ENCODE results near the gene ZBTB16. TPM values are rescaled to one million over a fixed set of nuclear protein-coding genes. Genes with fewer than 3 reads are reported as not detected.
A peak's percentile ranks its signal among the peaks of the same experiment; 100 is the strongest.

ZBTB16 gene
- total and polyA plus RNA-seq, 4 donors = 8.9 to 140 (median 34.5) TPM

GRCh38 chr11:114040706-114041211 lies 18.8 kb upstream of the ZBTB16 start:
- 66% methylated on average over 7 of the region's 7 CpGs for WGBS
- Histone ChIP-seq H3K4me1 (ENCODE audit: control insufficient read depth in 4 of 4, insufficient read depth in 4 of 4, low read length in 3 of 4) (peaks cover 4 to 11% (median 6%) of the 10 kb centered on the region in 4 donors), H3K4me3 (ENCODE audit: low read depth in 1 of 3, low read length in 3 of 3) (no peak overlapping the region), H3K9ac (ENCODE audit: low read depth in 1 of 2, low read length in 2 of 2) (no peak overlapping the region), H3K27me3 (ENCODE audit: control insufficient read depth in 4 of 4, insufficient read depth in 4 of 4, low read length in 3 of 4) (no peaks in the 10 kb centered on the region), H3K36me3 (ENCODE audit: control insufficient read depth in 4 of 4, insufficient read depth in 3 of 4, low read depth in 1 of 4, low read length in 3 of 4) (no peaks in the 10 kb centered on the region), H3K9me3 (ENCODE audit: control insufficient read depth in 4 of 4, low read length in 3 of 4) (no peaks in the 10 kb centered on the region), H3K27ac (ENCODE audit: low read depth in 1 of 2, low read length in 2 of 2) (no peak overlapping the region)
- TF ChIP-seq FOXA2 (IDR thresholded peaks at IDR 0.05) (no peak), MAX (IDR thresholded peaks at IDR 0.05) (no peak), EGR1 (IDR thresholded peaks at IDR 0.05; ENCODE audit: low read depth in 2 of 2) (no peak), SP1 (IDR thresholded peaks at IDR 0.05) (peak; percentile 18), JUND (IDR thresholded peaks at IDR 0.05) (peak; percentile 27 to 35), RAD21 (IDR thresholded peaks at IDR 0.05) (no peak), YY1 (IDR thresholded peaks at IDR 0.05) (peak; percentile 36), HNF4G (IDR thresholded peaks at IDR 0.05) (no peak), TAF1 (conservative IDR thresholded peaks at IDR 0.05) (no peak), HNF4A (conservative IDR thresholded peaks at IDR 0.05) (peak; percentile 40 to 55), RXRA (IDR thresholded peaks at IDR 0.05) (peak in 1 of 2 donors; percentile 17), FOXA1 (IDR thresholded peaks at IDR 0.05) (no peak), NR2F2 (IDR thresholded peaks at IDR 0.05) (no peak), CTCF (IDR thresholded peaks at IDR 0.05; ENCODE audit: low read depth, low read length, missing input control) (no peak)
- TF ChIP-seq, protein P1, sequence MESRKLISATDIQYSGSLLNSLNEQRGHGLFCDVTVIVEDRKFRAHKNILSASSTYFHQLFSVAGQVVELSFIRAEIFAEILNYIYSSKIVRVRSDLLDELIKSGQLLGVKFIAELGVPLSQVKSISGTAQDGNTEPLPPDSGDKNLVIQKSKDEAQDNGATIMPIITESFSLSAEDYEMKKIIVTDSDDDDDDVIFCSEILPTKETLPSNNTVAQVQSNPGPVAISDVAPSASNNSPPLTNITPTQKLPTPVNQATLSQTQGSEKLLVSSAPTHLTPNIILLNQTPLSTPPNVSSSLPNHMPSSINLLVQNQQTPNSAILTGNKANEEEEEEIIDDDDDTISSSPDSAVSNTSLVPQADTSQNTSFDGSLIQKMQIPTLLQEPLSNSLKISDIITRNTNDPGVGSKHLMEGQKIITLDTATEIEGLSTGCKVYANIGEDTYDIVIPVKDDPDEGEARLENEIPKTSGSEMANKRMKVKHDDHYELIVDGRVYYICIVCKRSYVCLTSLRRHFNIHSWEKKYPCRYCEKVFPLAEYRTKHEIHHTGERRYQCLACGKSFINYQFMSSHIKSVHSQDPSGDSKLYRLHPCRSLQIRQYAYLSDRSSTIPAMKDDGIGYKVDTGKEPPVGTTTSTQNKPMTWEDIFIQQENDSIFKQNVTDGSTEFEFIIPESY (IDR thresholded peaks at IDR 0.05) = no peak
- TF ChIP-seq, protein P2, sequence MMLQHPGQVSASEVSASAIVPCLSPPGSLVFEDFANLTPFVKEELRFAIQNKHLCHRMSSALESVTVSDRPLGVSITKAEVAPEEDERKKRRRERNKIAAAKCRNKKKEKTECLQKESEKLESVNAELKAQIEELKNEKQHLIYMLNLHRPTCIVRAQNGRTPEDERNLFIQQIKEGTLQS (IDR thresholded peaks at IDR 0.05) = no peak
- DNase-seq (ENCODE audit: low spot score) = no peak

- no peaks in the 10 kb centered on the region for H3K4me1 ChIP-seq (ENCODE audit: control insufficient read depth in 4 of 4, insufficient read depth in 4 of 4, low read length in 3 of 4)
- WGBS = 81% methylated on average over 5 of the region's 5 CpGs
- TF ChIP-seq YY1 (IDR thresholded peaks at IDR 0.05) (no peak), FOXA2 (IDR thresholded peaks at IDR 0.05) (no peak), REST (IDR thresholded peaks at IDR 0.05) (no peak), EGR1 (IDR thresholded peaks at IDR 0.05; ENCODE audit: low read depth in 2 of 2) (no peak), CTCF (IDR thresholded peaks at IDR 0.05; ENCODE audit: low read depth, low read length, missing input control) (no peak), RAD21 (IDR thresholded peaks at IDR 0.05) (no peak), JUND (IDR thresholded peaks at IDR 0.05) (no peak), NR2F2 (IDR thresholded peaks at IDR 0.05) (no peak)
- TF ChIP-seq, protein P1 (IDR thresholded peaks at IDR 0.05) = no peak
- no peak for DNase-seq (ENCODE audit: low spot score)
- H3K27ac ChIP-seq (ENCODE audit: low read depth in 1 of 2, low read length in 2 of 2) = no peak overlapping the region
- H3K4me3 ChIP-seq (ENCODE audit: low read depth in 1 of 3, low read length in 3 of 3) = no peak overlapping the region
- no peaks in the 10 kb centered on the region for H3K36me3 ChIP-seq (ENCODE audit: control insufficient read depth in 4 of 4, insufficient read depth in 3 of 4, low read depth in 1 of 4, low read length in 3 of 4)
- no peaks in the 10 kb centered on the region for H3K9me3 ChIP-seq (ENCODE audit: control insufficient read depth in 4 of 4, low read length in 3 of 4)
- H3K9ac ChIP-seq (ENCODE audit: low read depth in 1 of 2, low read length in 2 of 2) = no peak overlapping the region
- no peaks in the 10 kb centered on the region for H3K27me3 ChIP-seq (ENCODE audit: control insufficient read depth in 4 of 4, insufficient read depth in 4 of 4, low read length in 3 of 4)
Measured at GRCh38 chr11:114042234-114042633, 17.3 kb upstream of the ZBTB16 start.

Data from liver (tissue), 9 donors.